HepG2 (cell line): Measurements from ENCODE around the gene WDR62. TPM values are rescaled to one million over a fixed set of nuclear protein-coding genes. Genes with fewer than 3 reads are reported as not detected.

Experiments
- ADNP ChIP-seq: sonication (generic); formaldehyde crosslinking; IDR thresholded peaks from 2 replicates; pipeline ENCODE4 v1.4.0; 2020; ENCODE audit warnings: missing genetic modification reagents
- ATAD3A ChIP-seq: sonication (generic); formaldehyde crosslinking; IDR thresholded peaks from 2 replicates; pipeline ENCODE4 v1.4.0; 2020; ENCODE audit warnings: missing genetic modification reagents
- HOXA7 ChIP-seq: sonication (generic); formaldehyde crosslinking; IDR thresholded peaks from 2 replicates; pipeline ENCODE4 v1.8.1; 2022; ENCODE audit warnings: mild to moderate bottlenecking, missing genetic modification reagents, moderate library complexity
- MEIS1 ChIP-seq: sonication (generic); formaldehyde crosslinking; IDR thresholded peaks from 2 replicates; pipeline ENCODE4 v1.9.0; 2021; ENCODE audit warnings: mild to moderate bottlenecking, missing genetic modification reagents, moderate library complexity, borderline replicate concordance
- MEIS2 ChIP-seq: sonication (generic); formaldehyde crosslinking; IDR thresholded peaks from 2 replicates; pipeline ENCODE4 v1.9.0; 2021; ENCODE audit warnings: mild to moderate bottlenecking, missing genetic modification reagents
- PPARG ChIP-seq: conservative IDR thresholded peaks from 2 replicates; pipeline ENCODE4 v1.6.1; 2016; ENCODE audit warnings: missing biosample characterization, missing genetic modification reagents
- PREB ChIP-seq: sonication (generic); formaldehyde crosslinking; IDR thresholded peaks from 2 replicates; pipeline ENCODE4 v1.4.0; 2020; ENCODE audit warnings: missing genetic modification reagents
- SIX1 ChIP-seq: sonication (generic); formaldehyde crosslinking; IDR thresholded peaks from 2 replicates; pipeline ENCODE4 v1.4.0; 2020; ENCODE audit warnings: missing genetic modification reagents, borderline replicate concordance
- TEAD3 ChIP-seq: optimal IDR thresholded peaks from 2 replicates; pipeline ENCODE3; 2016; ENCODE audit warnings: borderline replicate concordance
- ZMYM4 ChIP-seq: sonication (generic); formaldehyde crosslinking; IDR thresholded peaks from 2 replicates; pipeline ENCODE4 v1.8.1; 2023; ENCODE audit warnings: mild to moderate bottlenecking, missing genetic modification reagents
- ZNF225 ChIP-seq: sonication (generic); formaldehyde crosslinking; IDR thresholded peaks from 2 replicates; pipeline ENCODE4 v1.4.0; 2020; ENCODE audit warnings: mild to moderate bottlenecking, missing genetic modification reagents
- ZNF24 ChIP-seq: fragments of 450-650 bp; IDR thresholded peaks from 2 replicates; pipeline ENCODE4 v1.6.1; 2017; ENCODE audit warnings: antibody characterized with exemption, mild to moderate bottlenecking
- ZNF317 ChIP-seq: sonication (generic); formaldehyde crosslinking; IDR thresholded peaks from 2 replicates; pipeline ENCODE4 v1.5.0; 2020; ENCODE audit warnings: mild to moderate bottlenecking, missing genetic modification reagents
- ZNF780A ChIP-seq: sonication (generic); formaldehyde crosslinking; IDR thresholded peaks from 2 replicates; pipeline ENCODE4 v1.8.0; 2022; ENCODE audit warnings: mild to moderate bottlenecking, missing genetic modification reagents, moderate library complexity
- ZNF792 ChIP-seq: IDR thresholded peaks from 2 replicates; pipeline ENCODE4 v1.6.1; 2016
- polyA plus RNA-seq, 8 experiments: library from polyadenylated mRNA; depleted of rRNA in 3 of 8; stranded (reverse) in 7 of 8; unstranded in 1 of 8; fragments of >200 nt; fragmentation: Illumina TruSeq in 4 of 8; extraction: Trizol in 4 of 8; gene quantifications; 2 replicates each; pipeline versions ENCODE4 v1.2.1 to v1.2.3, GENCODE V29; 2011 to 2016; ENCODE audit warnings: low read depth in 4 of 8, missing spikeins in 1 of 8, mixed read lengths in 1 of 8; ENCODE audit not compliant: insufficient read depth in 1 of 8
- total RNA-seq, 5 experiments: library from RNA; depleted of rRNA; stranded (reverse); fragments of >200 nt; fragmentation: Illumina TruSeq; extraction: Trizol; gene quantifications; 2 replicates each; pipeline ENCODE4 v1.2.3, GENCODE V29; 2016; ENCODE audit warnings: low read depth in 1 of 5
- TF ChIP-seq, protein P1 (sequence below): sonication (generic); formaldehyde crosslinking; IDR thresholded peaks from 2 replicates; pipeline ENCODE4 v1.9.0; 2021; ENCODE audit warnings: mild to moderate bottlenecking, missing genetic modification reagents
- TF ChIP-seq, protein P2 (sequence below): sonication (generic); formaldehyde crosslinking; IDR thresholded peaks from 2 replicates; pipeline ENCODE4 v1.4.0; 2020; ENCODE audit warnings: mild to moderate bottlenecking, missing genetic modification reagents

The WDR62 gene
- total and polyA plus RNA-seq, 2 of the 13 experiments (the other 11 are each of a cell fraction or from before 2014, with no cell fraction given): 5.8 to 12.5 TPM

- TF ChIP-seq, protein P1, sequence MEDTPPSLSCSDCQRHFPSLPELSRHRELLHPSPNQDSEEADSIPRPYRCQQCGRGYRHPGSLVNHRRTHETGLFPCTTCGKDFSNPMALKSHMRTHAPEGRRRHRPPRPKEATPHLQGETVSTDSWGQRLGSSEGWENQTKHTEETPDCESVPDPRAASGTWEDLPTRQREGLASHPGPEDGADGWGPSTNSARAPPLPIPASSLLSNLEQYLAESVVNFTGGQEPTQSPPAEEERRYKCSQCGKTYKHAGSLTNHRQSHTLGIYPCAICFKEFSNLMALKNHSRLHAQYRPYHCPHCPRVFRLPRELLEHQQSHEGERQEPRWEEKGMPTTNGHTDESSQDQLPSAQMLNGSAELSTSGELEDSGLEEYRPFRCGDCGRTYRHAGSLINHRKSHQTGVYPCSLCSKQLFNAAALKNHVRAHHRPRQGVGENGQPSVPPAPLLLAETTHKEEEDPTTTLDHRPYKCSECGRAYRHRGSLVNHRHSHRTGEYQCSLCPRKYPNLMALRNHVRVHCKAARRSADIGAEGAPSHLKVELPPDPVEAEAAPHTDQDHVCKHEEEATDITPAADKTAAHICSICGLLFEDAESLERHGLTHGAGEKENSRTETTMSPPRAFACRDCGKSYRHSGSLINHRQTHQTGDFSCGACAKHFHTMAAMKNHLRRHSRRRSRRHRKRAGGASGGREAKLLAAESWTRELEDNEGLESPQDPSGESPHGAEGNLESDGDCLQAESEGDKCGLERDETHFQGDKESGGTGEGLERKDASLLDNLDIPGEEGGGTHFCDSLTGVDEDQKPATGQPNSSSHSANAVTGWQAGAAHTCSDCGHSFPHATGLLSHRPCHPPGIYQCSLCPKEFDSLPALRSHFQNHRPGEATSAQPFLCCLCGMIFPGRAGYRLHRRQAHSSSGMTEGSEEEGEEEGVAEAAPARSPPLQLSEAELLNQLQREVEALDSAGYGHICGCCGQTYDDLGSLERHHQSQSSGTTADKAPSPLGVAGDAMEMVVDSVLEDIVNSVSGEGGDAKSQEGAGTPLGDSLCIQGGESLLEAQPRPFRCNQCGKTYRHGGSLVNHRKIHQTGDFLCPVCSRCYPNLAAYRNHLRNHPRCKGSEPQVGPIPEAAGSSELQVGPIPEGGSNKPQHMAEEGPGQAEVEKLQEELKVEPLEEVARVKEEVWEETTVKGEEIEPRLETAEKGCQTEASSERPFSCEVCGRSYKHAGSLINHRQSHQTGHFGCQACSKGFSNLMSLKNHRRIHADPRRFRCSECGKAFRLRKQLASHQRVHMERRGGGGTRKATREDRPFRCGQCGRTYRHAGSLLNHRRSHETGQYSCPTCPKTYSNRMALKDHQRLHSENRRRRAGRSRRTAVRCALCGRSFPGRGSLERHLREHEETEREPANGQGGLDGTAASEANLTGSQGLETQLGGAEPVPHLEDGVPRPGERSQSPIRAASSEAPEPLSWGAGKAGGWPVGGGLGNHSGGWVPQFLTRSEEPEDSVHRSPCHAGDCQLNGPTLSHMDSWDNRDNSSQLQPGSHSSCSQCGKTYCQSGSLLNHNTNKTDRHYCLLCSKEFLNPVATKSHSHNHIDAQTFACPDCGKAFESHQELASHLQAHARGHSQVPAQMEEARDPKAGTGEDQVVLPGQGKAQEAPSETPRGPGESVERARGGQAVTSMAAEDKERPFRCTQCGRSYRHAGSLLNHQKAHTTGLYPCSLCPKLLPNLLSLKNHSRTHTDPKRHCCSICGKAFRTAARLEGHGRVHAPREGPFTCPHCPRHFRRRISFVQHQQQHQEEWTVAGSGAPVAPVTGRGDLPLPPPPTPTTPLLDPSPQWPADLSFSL (CRISPR knock-in tag): no peak
- TF ChIP-seq ZMYM4 (peak; percentile 73), TEAD3 (peak; percentile 85), ZNF780A (CRISPR knock-in tag) (peak; percentile 22; the same call in 1 of the 2 replicates), ZNF792 (0 out of 2 replicates have a peak, but pooled peaks have one; percentile 48), ATAD3A (CRISPR knock-in tag) (no peak), PPARG (CRISPR knock-in tag) (peak; percentile 55; the same call in 1 of the 2 replicates), ZNF24 (peak; percentile 85; the same call in 1 of the 2 replicates), PREB (CRISPR knock-in tag) (no peak), SIX1 (peak; percentile 17; the same call in 1 of the 2 replicates), MEIS1 (CRISPR knock-in tag) (0 out of 2 replicates have a peak, but pooled peaks have one; percentile 59), ZNF317 (CRISPR knock-in tag) (peak; percentile 97), HOXA7 (CRISPR knock-in tag) (no peak), MEIS2 (no peak; the same call in 1 of the 2 replicates), ZNF225 (CRISPR knock-in tag) (no peak), ADNP (CRISPR knock-in tag) (no peak)
- TF ChIP-seq, protein P2, sequence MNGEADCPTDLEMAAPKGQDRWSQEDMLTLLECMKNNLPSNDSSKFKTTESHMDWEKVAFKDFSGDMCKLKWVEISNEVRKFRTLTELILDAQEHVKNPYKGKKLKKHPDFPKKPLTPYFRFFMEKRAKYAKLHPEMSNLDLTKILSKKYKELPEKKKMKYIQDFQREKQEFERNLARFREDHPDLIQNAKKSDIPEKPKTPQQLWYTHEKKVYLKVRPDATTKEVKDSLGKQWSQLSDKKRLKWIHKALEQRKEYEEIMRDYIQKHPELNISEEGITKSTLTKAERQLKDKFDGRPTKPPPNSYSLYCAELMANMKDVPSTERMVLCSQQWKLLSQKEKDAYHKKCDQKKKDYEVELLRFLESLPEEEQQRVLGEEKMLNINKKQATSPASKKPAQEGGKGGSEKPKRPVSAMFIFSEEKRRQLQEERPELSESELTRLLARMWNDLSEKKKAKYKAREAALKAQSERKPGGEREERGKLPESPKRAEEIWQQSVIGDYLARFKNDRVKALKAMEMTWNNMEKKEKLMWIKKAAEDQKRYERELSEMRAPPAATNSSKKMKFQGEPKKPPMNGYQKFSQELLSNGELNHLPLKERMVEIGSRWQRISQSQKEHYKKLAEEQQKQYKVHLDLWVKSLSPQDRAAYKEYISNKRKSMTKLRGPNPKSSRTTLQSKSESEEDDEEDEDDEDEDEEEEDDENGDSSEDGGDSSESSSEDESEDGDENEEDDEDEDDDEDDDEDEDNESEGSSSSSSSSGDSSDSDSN (CRISPR knock-in tag): peak; percentile 86
Measured at GRCh38 chr19:36120092-36120983, 65.6 kb downstream of the WDR62 start (continued).
